Karpas-422 (cell line): Measurements from ENCODE around the gene PLD5. TPM values are rescaled to one million over a fixed set of nuclear protein-coding genes. Genes with fewer than 3 reads are reported as not detected.

Experiments used
- DNase-seq: peaks from one replicate; pipeline ENCODE4 v3.0.0-alpha.2; 2015
- H2AFZ ChIP-seq: fragments of 200-600 bp; sonication (generic); 2 replicates; pipeline ENCODE4 v1.6.1; 2014; ENCODE audit warnings: antibody characterized with exemption, low read length, mixed read lengths
- H3K27ac ChIP-seq: fragments of 200-600 bp; sonication (generic); 2 replicates; pipeline ENCODE4 v1.5.1; 2014; ENCODE audit warnings: mild to moderate bottlenecking, low read length, moderate library complexity
- H3K27me3 ChIP-seq: fragments of 200-600 bp; sonication (generic); 2 replicates; pipeline ENCODE4 v1.6.1; 2014; ENCODE audit warnings: low read length, mixed read lengths
- H3K36me3 ChIP-seq: fragments of 200-600 bp; sonication (generic); 2 replicates; pipeline ENCODE4 v1.6.1; 2014; ENCODE audit warnings: low read length, mixed read lengths; ENCODE audit not compliant: insufficient read depth
- H3K4me1 ChIP-seq: fragments of 200-600 bp; sonication (generic); 2 replicates; pipeline ENCODE4 v1.6.1; 2014; ENCODE audit warnings: mild to moderate bottlenecking, low read length, mixed read lengths
- H3K4me2 ChIP-seq: fragments of 200-600 bp; sonication (generic); 2 replicates; pipeline ENCODE4 v1.6.1; 2014; ENCODE audit warnings: low read length, low read depth, mild to moderate bottlenecking; ENCODE audit not compliant: poor library complexity, severe bottlenecking
- H3K4me3 ChIP-seq: fragments of 200-600 bp; sonication (generic); 2 replicates; pipeline ENCODE4 v1.5.1; 2014; ENCODE audit warnings: mild to moderate bottlenecking, antibody characterized with exemption, low read length, mixed read lengths
- H3K79me2 ChIP-seq: fragments of 200-600 bp; sonication (generic); 2 replicates; pipeline ENCODE4 v1.6.1; 2014; ENCODE audit warnings: mild to moderate bottlenecking, low read length, mixed read lengths
- H3K9ac ChIP-seq: fragments of 200-600 bp; sonication (generic); 2 replicates; pipeline ENCODE4 v1.6.0; 2014; ENCODE audit warnings: low read length
- H3K9me2 ChIP-seq: fragments of 200-600 bp; sonication (generic), shearing (Covaris generic); replicated peaks from 2 replicates; pipeline ENCODE4 v1.6.0; 2014; ENCODE audit warnings: mild to moderate bottlenecking, low read length, moderate library complexity; ENCODE audit not compliant: insufficient read depth
- H3K9me3 ChIP-seq: fragments of 300-700, 200-600 bp; sonication (generic); 2 replicates; pipeline ENCODE4 v1.6.1; 2014; ENCODE audit warnings: low read length, mixed read lengths
- H4K20me1 ChIP-seq: fragments of 200-600 bp; sonication (generic); 2 replicates; pipeline ENCODE4 v1.6.1; 2014; ENCODE audit warnings: mild to moderate bottlenecking, antibody characterized with exemption, low read length, low read depth; ENCODE audit not compliant: insufficient read depth
- total RNA-seq: library from RNA; depleted of rRNA; stranded (reverse); fragments of >200 nt; shearing (Covaris generic); gene quantifications from 2 replicates; pipeline ENCODE4 v1.2.3, GENCODE V29; 2014; ENCODE audit warnings: low replicate concordance

PLD5 gene
- total RNA-seq, 1 experiment from 2014 or later: not detected

DNA sequence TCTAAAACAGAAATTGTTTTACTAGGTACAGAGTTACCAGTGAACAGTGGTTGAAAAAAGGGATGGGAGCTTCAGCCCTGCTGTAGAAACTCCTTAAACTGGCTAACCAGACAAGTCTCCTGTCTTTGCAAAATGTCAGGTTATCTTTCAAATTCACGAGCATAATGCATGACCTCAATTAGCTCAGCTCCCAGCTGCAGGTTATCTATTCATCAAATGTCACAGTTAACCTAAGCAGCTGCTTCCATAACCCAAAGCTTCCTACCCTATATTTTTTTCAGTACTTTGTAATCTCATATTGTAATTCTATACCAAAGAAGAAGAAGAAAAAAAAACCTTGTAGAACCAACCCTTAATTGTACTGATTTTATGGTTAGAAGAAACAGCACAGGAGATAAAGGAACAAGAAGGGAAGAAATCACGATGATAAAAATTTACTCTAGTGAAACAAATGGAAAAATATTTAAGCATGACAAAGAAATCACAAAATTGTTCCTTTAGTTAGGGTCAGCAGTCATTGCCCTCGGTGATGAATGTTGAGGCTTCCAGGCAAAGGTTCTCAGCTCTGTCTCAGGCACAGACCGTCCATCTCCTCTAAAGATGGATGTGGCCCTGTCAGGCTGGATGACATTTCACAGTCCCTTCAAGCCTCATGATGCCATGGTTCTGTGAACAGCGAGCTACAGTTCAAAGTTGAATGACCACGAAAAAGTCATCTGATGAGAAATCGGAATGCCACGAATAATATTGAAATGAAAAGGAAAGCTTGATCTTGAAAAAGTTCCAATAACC lies 95.9 kb downstream of the PLD5 start:
- Histone ChIP-seq H3K9ac (no peak overlapping the region), H2AFZ (no peak overlapping the region), H3K9me3 (no peaks in the 10 kb centered on the region), H3K4me2 (no peak overlapping the region), H3K27ac (no peak overlapping the region), H3K36me3 (no peaks in the 10 kb centered on the region), H3K79me2 (no peaks in the 10 kb centered on the region), H3K4me1 (no peaks in the 10 kb centered on the region), H3K27me3 (no peaks in the 10 kb centered on the region), H3K9me2 (no peaks in the 10 kb centered on the region), H3K4me3 (no peak overlapping the region), H4K20me1 (no peaks in the 10 kb centered on the region)
- no peak for DNase-seq

DNA sequence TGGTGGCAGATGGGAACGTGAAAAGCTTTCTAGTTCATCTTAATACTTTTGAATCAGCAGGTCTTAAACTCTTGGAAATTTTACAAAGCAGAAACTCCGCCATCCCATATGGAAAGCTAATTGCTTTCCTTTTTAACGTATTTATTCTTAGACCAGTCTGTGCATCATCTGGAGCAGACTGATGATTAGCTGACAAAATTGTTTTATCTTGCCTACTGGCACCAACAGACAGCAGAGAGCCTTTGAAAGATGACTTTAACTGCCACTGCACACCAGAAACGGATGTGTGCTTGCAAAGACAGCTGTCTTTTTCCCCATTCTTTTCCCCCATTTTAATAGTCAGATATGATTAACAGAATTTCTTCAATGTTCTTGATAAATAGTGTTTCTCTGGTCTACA lies 97.0 kb downstream of the PLD5 start:
- no peaks in the 10 kb centered on the region for H3K36me3 ChIP-seq
- H2AFZ ChIP-seq: no peak overlapping the region
- no peak overlapping the region for H3K4me2 ChIP-seq
- no peaks in the 10 kb centered on the region for H4K20me1 ChIP-seq
- DNase-seq: no peak
- H3K9me2 ChIP-seq: no peaks in the 10 kb centered on the region
- no peaks in the 10 kb centered on the region for H3K4me1 ChIP-seq
- H3K9ac ChIP-seq: no peak overlapping the region
- no peaks in the 10 kb centered on the region for H3K9me3 ChIP-seq
- H3K27ac ChIP-seq: no peak overlapping the region
- H3K4me3 ChIP-seq: no peak overlapping the region
- H3K79me2 ChIP-seq: no peaks in the 10 kb centered on the region
- H3K27me3 ChIP-seq: no peaks in the 10 kb centered on the region

DNA sequence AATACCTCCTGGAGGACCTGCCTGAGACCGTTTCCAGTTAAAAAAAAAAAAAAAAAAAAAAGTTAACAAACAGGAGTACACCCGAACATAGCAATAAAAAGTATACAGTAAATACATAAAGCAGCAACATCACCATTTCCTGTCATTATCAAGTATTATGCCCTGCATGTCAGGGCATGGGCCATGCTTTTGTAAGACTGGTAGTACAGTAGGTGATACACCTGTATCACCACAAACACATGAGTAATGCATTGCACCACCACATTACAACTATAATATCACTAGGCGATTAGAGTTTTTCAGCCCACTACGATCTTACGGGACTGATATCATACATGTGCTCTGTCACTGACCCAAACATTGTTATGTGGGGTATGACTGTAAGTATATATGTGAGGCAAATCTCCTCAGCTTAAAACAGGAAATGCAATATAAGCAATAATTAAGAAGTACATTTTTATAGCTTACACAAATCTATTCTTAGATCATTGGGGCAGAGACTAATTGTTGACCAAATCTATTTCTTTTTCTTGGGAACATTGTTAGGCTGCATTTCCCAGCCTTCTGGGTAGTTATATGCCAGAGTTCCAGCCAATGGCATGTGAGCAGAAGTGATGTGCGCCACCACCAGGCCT lies 98.1 kb downstream of the PLD5 start:
- no peak overlapping the region for H3K4me2 ChIP-seq
- no peaks in the 10 kb centered on the region for H3K27me3 ChIP-seq
- H3K9me3 ChIP-seq: no peaks in the 10 kb centered on the region
- no peaks in the 10 kb centered on the region for H3K9me2 ChIP-seq
- no peak overlapping the region for H2AFZ ChIP-seq
- no peak overlapping the region for H3K27ac ChIP-seq
- H3K79me2 ChIP-seq: no peaks in the 10 kb centered on the region
- H4K20me1 ChIP-seq: no peaks in the 10 kb centered on the region
- H3K4me3 ChIP-seq: no peak overlapping the region
- H3K36me3 ChIP-seq: no peaks in the 10 kb centered on the region
- H3K9ac ChIP-seq: no peak overlapping the region
- no peaks in the 10 kb centered on the region for H3K4me1 ChIP-seq
- no peak for DNase-seq

- DNase-seq: peak; percentile 69
- no peaks in the 10 kb centered on the region for H3K79me2 ChIP-seq
- no peaks in the 10 kb centered on the region for H3K36me3 ChIP-seq
- no peaks in the 10 kb centered on the region for H3K9me3 ChIP-seq
- no peak overlapping the region for H3K4me3 ChIP-seq
- H3K4me2 ChIP-seq: no peak overlapping the region
- H3K9me2 ChIP-seq: no peaks in the 10 kb centered on the region
- H3K27ac ChIP-seq: no peak overlapping the region
- H4K20me1 ChIP-seq: no peaks in the 10 kb centered on the region
- no peak overlapping the region for H3K9ac ChIP-seq
- H3K4me1 ChIP-seq: no peaks in the 10 kb centered on the region
- no peak overlapping the region for H2AFZ ChIP-seq
- no peaks in the 10 kb centered on the region for H3K27me3 ChIP-seq
These were observed 99.3 kb downstream of the PLD5 start for GRCh38 chr1:242425232-242425631.

GRCh38 chr1:242416657-242417056 lies 107.8 kb downstream of the PLD5 start:
- H3K9me2 ChIP-seq: no peaks in the 10 kb centered on the region
- H3K9me3 ChIP-seq: no peaks in the 10 kb centered on the region
- no peak overlapping the region for H2AFZ ChIP-seq
- H3K4me2 ChIP-seq: no peak overlapping the region
- no peaks in the 10 kb centered on the region for H4K20me1 ChIP-seq
- no peak overlapping the region for H3K27ac ChIP-seq
- H3K9ac ChIP-seq: no peak overlapping the region
- no peaks in the 10 kb centered on the region for H3K4me1 ChIP-seq
- H3K36me3 ChIP-seq: no peaks in the 10 kb centered on the region
- no peaks in the 10 kb centered on the region for H3K27me3 ChIP-seq
- DNase-seq: no peak
- H3K79me2 ChIP-seq: no peaks in the 10 kb centered on the region
- no peak overlapping the region for H3K4me3 ChIP-seq

DNA sequence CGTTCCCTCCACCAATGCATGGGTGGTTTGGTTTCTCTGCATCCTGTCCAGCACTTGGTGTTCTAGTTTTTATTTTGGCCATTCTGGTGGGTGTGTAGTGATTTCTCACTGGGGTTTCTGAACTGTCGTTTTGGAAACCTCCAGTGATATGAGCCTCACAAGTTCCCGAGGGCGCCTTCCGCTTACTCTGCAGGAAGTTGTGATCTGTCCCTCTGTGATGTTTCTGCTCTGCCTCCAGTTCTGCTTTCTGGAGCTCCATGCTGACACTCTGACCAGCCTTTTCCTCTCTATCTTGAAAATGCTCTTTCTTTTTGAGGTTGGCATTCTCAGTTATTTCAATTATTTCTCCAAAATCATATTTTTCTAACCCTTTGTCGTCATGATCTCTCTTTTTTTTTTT lies 111.6 kb downstream of the PLD5 start:
- DNase-seq: no peak
- Histone ChIP-seq H3K27ac (no peak overlapping the region), H3K4me3 (no peak overlapping the region), H3K27me3 (no peaks in the 10 kb centered on the region), H3K9me3 (no peaks in the 10 kb centered on the region), H3K4me1 (no peaks in the 10 kb centered on the region), H3K4me2 (no peak overlapping the region), H3K9ac (no peak overlapping the region), H3K36me3 (no peaks in the 10 kb centered on the region), H4K20me1 (no peaks in the 10 kb centered on the region), H3K9me2 (no peaks in the 10 kb centered on the region), H2AFZ (no peak overlapping the region), H3K79me2 (no peaks in the 10 kb centered on the region)

DNA sequence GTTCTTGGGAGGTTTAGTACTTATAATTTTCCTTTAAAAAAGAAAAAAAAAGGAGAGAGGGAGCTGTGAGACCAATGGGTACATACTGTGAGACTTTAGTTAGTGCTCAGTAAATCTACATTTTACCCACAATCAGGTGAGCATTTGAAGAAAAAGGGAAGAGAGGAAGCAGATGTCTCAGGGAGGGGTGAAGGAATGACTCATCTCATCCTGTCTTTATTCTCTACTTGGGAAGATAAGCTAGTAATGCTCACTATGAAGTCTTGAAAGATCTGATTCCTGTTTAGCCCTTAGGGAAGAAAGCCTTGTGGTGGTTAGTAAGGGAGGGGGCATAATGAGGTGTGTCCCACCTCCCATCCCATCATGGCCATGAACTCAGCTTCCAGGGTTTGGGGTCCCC lies 112.6 kb downstream of the PLD5 start:
- no peaks in the 10 kb centered on the region for H3K27me3 ChIP-seq
- H2AFZ ChIP-seq: no peak overlapping the region
- no peaks in the 10 kb centered on the region for H3K4me1 ChIP-seq
- H4K20me1 ChIP-seq: no peaks in the 10 kb centered on the region
- no peak for DNase-seq
- no peaks in the 10 kb centered on the region for H3K36me3 ChIP-seq
- no peaks in the 10 kb centered on the region for H3K9me2 ChIP-seq
- no peaks in the 10 kb centered on the region for H3K9me3 ChIP-seq
- H3K9ac ChIP-seq: no peak overlapping the region
- no peak overlapping the region for H3K4me2 ChIP-seq
- H3K79me2 ChIP-seq: no peaks in the 10 kb centered on the region
- no peak overlapping the region for H3K27ac ChIP-seq
- H3K4me3 ChIP-seq: no peak overlapping the region

DNA sequence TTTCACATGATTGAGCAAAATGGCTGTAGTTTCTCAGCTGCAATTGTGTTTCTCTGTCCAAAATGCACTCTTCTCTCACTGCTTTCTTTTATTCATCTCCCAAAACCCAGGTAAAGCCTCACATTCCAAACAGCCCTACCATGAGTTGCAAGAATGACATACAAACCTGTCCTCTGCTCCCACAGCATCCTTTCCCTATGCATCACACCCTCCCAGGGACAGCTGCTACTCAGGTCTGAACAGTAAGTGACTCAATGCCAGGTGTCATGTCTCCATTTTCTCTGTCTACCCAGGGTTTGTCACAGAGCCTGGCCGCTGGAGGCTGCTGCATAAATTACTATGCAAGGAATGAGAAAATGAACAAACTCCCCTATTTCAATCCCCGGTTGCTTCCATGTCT lies 118.5 kb downstream of the PLD5 start:
- H4K20me1 ChIP-seq: no peaks in the 10 kb centered on the region
- H3K4me3 ChIP-seq: no peak overlapping the region
- H3K9me2 ChIP-seq: no peaks in the 10 kb centered on the region
- no peak overlapping the region for H3K4me2 ChIP-seq
- no peaks in the 10 kb centered on the region for H3K36me3 ChIP-seq
- no peak overlapping the region for H2AFZ ChIP-seq
- no peaks in the 10 kb centered on the region for H3K9me3 ChIP-seq
- no peaks in the 10 kb centered on the region for H3K4me1 ChIP-seq
- DNase-seq: no peak
- H3K9ac ChIP-seq: no peak overlapping the region
- no peak overlapping the region for H3K27ac ChIP-seq
- no peaks in the 10 kb centered on the region for H3K79me2 ChIP-seq
- H3K27me3 ChIP-seq: no peaks in the 10 kb centered on the region
